Heart right ventricle (tissue), 16 donors: Measurements from ENCODE around the gene BATF3. TPM values are rescaled to one million over a fixed set of nuclear protein-coding genes. Genes with fewer than 3 reads are reported as not detected.

Experiments used
- ATAC-seq, 8 donors: fragments of 200-7000 bp; cut with Tn5 transposase; one replicate each; pipeline ENCODE4 v1.9.1; 2020; ENCODE audit warnings: mild to moderate bottlenecking in 8 of 8, moderate library complexity in 8 of 8, moderate number of reproducible peaks in 1 of 8
- DNase-seq, 2 donors: peaks; one replicate each; pipeline ENCODE4 v3.0.0-alpha.2; 2020
- H3K27ac ChIP-seq, 10 donors: fragments of 200-600 bp; sonication (generic) in 2 of 10; one replicate each; pipeline versions ENCODE4 v1.5.0 to v1.8.0; 2020 to 2022; ENCODE audit warnings: mild to moderate bottlenecking in 3 of 10
- H3K27me3 ChIP-seq, 7 donors: fragments of 200-600 bp; one replicate each; pipeline ENCODE4 v1.8.0; 2021 to 2022; ENCODE audit warnings: mild to moderate bottlenecking in 2 of 7
- H3K36me3 ChIP-seq, 9 donors: fragments of 200-600 bp; sonication (generic) in 1 of 9; one replicate each; pipeline versions ENCODE4 v1.5.0 to v1.8.0; 2020 to 2022; ENCODE audit warnings: mild to moderate bottlenecking in 2 of 9
- H3K4me1 ChIP-seq, 9 donors: fragments of 200-600 bp; sonication (generic) in 1 of 9; one replicate each; pipeline versions ENCODE4 v1.5.0 to v1.8.0; 2020 to 2022; ENCODE audit warnings: mild to moderate bottlenecking in 4 of 9
- H3K4me3 ChIP-seq, 10 donors: fragments of 200-600 bp; sonication (generic) in 2 of 10; one replicate each; pipeline versions ENCODE4 v1.5.0 to v1.8.0; 2020 to 2022; ENCODE audit warnings: mild to moderate bottlenecking in 7 of 10, moderate library complexity in 2 of 10
- H3K9me3 ChIP-seq, 11 donors: fragments of 200-600 bp in 10 of 11; sonication (generic) in 2 of 11; one replicate each; pipeline versions ENCODE4 v1.5.0 to v1.8.0; 2013 to 2022; ENCODE audit warnings: mild to moderate bottlenecking in 2 of 11, control low read depth in 1 of 11, moderate library complexity in 1 of 11
- CTCF ChIP-seq, 9 donors: fragments of 200-600 bp; sonication (generic) in 2 of 9; IDR thresholded peaks; one replicate each; pipeline versions ENCODE4 v1.5.0 to v1.8.0; 2021 to 2022; ENCODE audit warnings: antibody characterized with exemption in 9 of 9, mild to moderate bottlenecking in 5 of 9, moderate library complexity in 1 of 9
- WGBS, 2 donors: extraction: QIAGEN DNeasy Blood & Tissue Kit; methylation state at CpG; one replicate each; pipeline ENCODE4 v1.1.7; 2013; ENCODE audit warnings: inconsistent platforms in 1 of 2; 5-methylcytosine and 5-hydroxymethylcytosine counted together
- intact Hi-C, 10 donors: fragments of 100-400 bp; cut with DNase I; formaldehyde crosslinking; loops; one replicate each; pipeline versions ENCODE4 v1.11.1 to v1.14.2; 2022
- polyA plus RNA-seq, 2 donors: library from polyadenylated mRNA; stranded (reverse); fragments of 200-250 nt; gene quantifications; one replicate each; pipeline ENCODE4 v1.2.3, GENCODE V29; 2013
- total RNA-seq, 10 donors: library from RNA; stranded (reverse); fragmentation: NEBNext Ultra II Directional in 3 of 10; extraction: Animal tissue kit (Norgen Biotek cat#: 25700) in 3 of 10; gene quantifications; one replicate each; pipeline versions ENCODE4 v1.2.1 to v1.2.4, GENCODE V29; 2021 to 2023
- donor health status: Arrhythmogenic right ventricular cardiomyopathy.
- donor health status: ischemic (EF 13 %, LVEDD 7.1; RV severe dilation, severe dysfunction).
- donor health status: healthy with polysubstance abuse.
- donor health status: DM: no; HTN: yes; CAD: no.
- donor health status: DM: no; HTN: no; CAD: no.
- donor health status: ischemic (EF 25% LVEDD 6.9; RV normal size, moderate dysfunction).
- donor health status: ischemic (EF 25% LVEDD 5.7; RV mildly dilated, moderate dysfunction).
- donor health status: healthy.
- donor health status: DM: yes; HTN: yes; CAD: no.
- donor health status: Ischemic cardiomyopathy.
- donor health status: ischemic (EF 35%, LVEDD 5.7; RV mildly dilated, moderate dysfunction).
- donor health status: nonischemic (EF 11% LVEDD 7.7; RV severe dilation, severe dysfunction).
- donor health status: DM: yes; HTN: yes; CAD: no.
- donor health status: PGD.
- donor health status: ischemic (EF 29% LVEDD 5.4; RV normal size, mild dysfunction).
- donor health status: nonischemic (EF 23%, LVEDD 6.1; RV moderate dilation, normal function).

BATF3 gene
- total and polyA plus RNA-seq, 12 donors: 0.28 to 7.0 (median 1.1) TPM

DNA sequence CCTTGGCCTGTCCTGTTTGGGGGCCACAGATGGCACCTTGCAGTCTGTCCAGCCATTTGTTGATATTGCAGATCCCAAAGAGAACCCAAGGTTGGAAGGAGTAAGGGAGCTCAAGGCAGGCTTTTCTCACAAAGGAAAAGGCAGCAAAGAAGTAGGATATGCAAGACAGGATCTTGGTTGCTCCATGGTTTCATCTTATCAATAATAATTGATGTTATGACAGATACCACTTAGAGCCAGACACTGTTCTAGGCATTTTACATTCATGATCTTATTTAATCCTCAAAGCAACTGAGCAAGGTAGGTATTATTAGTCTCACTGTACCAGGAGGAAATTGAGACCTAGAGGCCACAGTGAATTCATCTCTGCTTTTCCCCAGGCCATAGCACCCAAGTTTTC lies 28.8 kb downstream of the BATF3 start:
- Histone ChIP-seq H3K9me3 (no peaks in the 10 kb centered on the region), H3K4me1 (peaks cover 0 to 57% (median 24%) of the 10 kb centered on the region in 9 donors), H3K27me3 (peaks cover 0 to 3% (median 0%) of the 10 kb centered on the region in 7 donors), H3K4me3 (no peak overlapping the region), H3K27ac (peak overlapping the region in 1 of 10 donors; percentile 46), H3K36me3 (no peaks in the 10 kb centered on the region)
- TF ChIP-seq CTCF (IDR thresholded peaks at IDR 0.05): no peak
- ATAC-seq: no peak
- DNase-seq: no peak
- intact Hi-C loops: no loop called here

DNA sequence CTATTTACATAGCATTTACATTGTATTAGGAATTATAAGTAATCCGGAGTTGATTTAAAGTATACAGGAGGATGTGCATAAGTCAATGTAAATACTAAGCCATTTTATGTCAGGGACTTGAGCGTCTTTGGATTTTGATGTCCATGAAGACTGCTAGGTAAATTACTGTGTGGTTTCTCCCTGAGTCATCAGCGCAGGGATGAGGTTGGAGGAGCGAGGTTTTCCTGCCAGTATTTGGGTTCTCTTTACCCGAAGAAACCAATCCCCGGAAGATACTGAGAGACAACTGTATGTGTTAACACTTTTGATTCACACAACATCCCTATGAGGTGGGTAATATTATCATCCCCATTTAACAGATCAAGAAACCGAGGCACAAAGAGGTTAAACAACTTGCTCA lies 29.3 kb downstream of the BATF3 start:
- Histone ChIP-seq H3K27me3 (peaks cover 0 to 3% (median 0%) of the 10 kb centered on the region in 7 donors), H3K36me3 (no peaks in the 10 kb centered on the region), H3K9me3 (no peaks in the 10 kb centered on the region), H3K27ac (peak overlapping the region in 1 of 10 donors; percentile 46), H3K4me3 (no peak overlapping the region), H3K4me1 (peaks cover 0 to 63% (median 27%) of the 10 kb centered on the region in 9 donors)
- intact Hi-C loops: no loop called here
- DNase-seq: no peak
- WGBS, 2 donors: 96 to 97% methylated on average over 7 of the region's 7 CpGs
- no peak for ATAC-seq
- no peak for TF ChIP-seq CTCF (IDR thresholded peaks at IDR 0.05)

DNA sequence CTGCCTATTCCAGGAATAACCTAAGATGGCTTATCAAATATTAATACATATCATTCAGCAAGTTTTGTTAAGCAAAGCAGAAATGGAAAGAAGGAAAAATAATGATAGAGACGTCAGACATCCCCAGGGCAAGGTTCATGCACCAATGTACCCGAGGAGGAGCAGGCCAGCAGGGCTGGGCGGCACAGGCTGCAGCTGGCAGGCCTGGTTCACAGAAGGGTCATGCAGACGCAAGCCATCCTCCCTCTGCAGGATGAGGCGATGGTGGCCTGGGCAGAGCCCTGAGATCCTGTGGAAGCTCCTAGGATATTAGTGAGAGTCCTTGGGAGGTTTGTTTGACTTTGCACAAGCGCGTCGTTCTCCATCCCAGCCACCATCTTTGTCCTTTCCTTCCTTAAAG lies 30.0 kb downstream of the BATF3 start:
- intact Hi-C loops: loop anchor here in 9 of 10 donors (2.0 to 10.0 kb wide), 6 partner anchors 29 to 325 kb away; partner anchors contain the start of gene BATF3 (in 1 of the 9)
- H3K27me3 ChIP-seq: no peaks in the 10 kb centered on the region
- H3K9me3 ChIP-seq: no peaks in the 10 kb centered on the region
- H3K4me1 ChIP-seq: peaks cover 0 to 70% (median 31%) of the 10 kb centered on the region in 9 donors
- no peaks in the 10 kb centered on the region for H3K36me3 ChIP-seq
- no peak for TF ChIP-seq CTCF (IDR thresholded peaks at IDR 0.05)
- ATAC-seq (no peak), DNase-seq (no peak)
- no peak overlapping the region for H3K4me3 ChIP-seq
- WGBS, 2 donors: 91% methylated on average over 8 of the region's 8 CpGs
- no peak overlapping the region for H3K27ac ChIP-seq

- peak in 5 of 9 donors; percentile 20 to 49 (median 30) for TF ChIP-seq CTCF (IDR thresholded peaks at IDR 0.05)
- ATAC-seq (no peak), DNase-seq (no peak)
- peak overlapping the region in 1 of 10 donors; percentile 86 for H3K27ac ChIP-seq
- H3K9me3 ChIP-seq: no peaks in the 10 kb centered on the region
- H3K4me1 ChIP-seq: peaks cover 0 to 73% (median 31%) of the 10 kb centered on the region in 9 donors
- intact Hi-C loops: loop anchor here in 9 of 10 donors (2.0 to 10.0 kb wide), 6 partner anchors 30 to 326 kb away; partner anchors contain the start of gene BATF3 (in 1 of the 9)
- H3K27me3 ChIP-seq: no peaks in the 10 kb centered on the region
- WGBS, 2 donors: 79 to 80% methylated on average over 2 of the region's 2 CpGs
- no peak overlapping the region for H3K4me3 ChIP-seq
- no peaks in the 10 kb centered on the region for H3K36me3 ChIP-seq
Measured at GRCh38 chr1:212669102-212669501, 30.5 kb downstream of the BATF3 start.
